SK-N-SH treated with all-trans-retinoic acid at 6 μM for 48 hours (cell line): ENCODE measurements around the gene UBAP1L.
"Not testable (repeated sequence)": the region's sequence is repeated elsewhere in the genome, so short reads cannot be mapped to it uniquely, and the experiment has no call there.

Experiments
- ATAC-seq: fragments of 200-7000 bp; cut with Tn5 transposase; 3 replicates; pipeline ENCODE4 v1.9.1; 2020; ENCODE audit warnings: mild to moderate bottlenecking, moderate library complexity
- ARNTL ChIP-seq: fragments of 450-650 bp; formaldehyde crosslinking; IDR thresholded peaks from 2 replicates; pipeline ENCODE4 v1.5.0; 2020; ENCODE audit warnings: low read depth, mild to moderate bottlenecking, moderate library complexity, borderline replicate concordance
- BACH2 ChIP-seq: fragments of 250-450 bp; sonication (Bioruptor Pico); IDR thresholded peaks from 2 replicates; pipeline ENCODE4 v1.9.0; 2021; ENCODE audit warnings: mild to moderate bottlenecking, borderline replicate concordance
- CSDC2 ChIP-seq: fragments of 250-450 bp; sonication (Bioruptor Pico); IDR thresholded peaks from 2 replicates; pipeline ENCODE4 v1.5.0; 2020; ENCODE audit warnings: mild to moderate bottlenecking, moderate library complexity
- ESRRG ChIP-seq: fragments of 250-450 bp; sonication (Bioruptor Pico); IDR thresholded peaks from 2 replicates; pipeline ENCODE4 v1.6.1; 2021; ENCODE audit warnings: mild to moderate bottlenecking
- GLIS3 ChIP-seq: fragments of 250-450 bp; sonication (Bioruptor Pico); IDR thresholded peaks from 2 replicates; pipeline ENCODE4 v1.5.0; 2020; ENCODE audit warnings: mild to moderate bottlenecking, moderate library complexity
- ISL1 ChIP-seq: fragments of 250-450 bp; sonication (Bioruptor Pico); IDR thresholded peaks from 2 replicates; pipeline ENCODE4 v2.1.2; 2022; ENCODE audit warnings: mild to moderate bottlenecking, moderate library complexity
- PATZ1 ChIP-seq: fragments of 250-450 bp; sonication (Bioruptor Pico); IDR thresholded peaks from 2 replicates; pipeline ENCODE4 v1.8.0; 2020; ENCODE audit warnings: mild to moderate bottlenecking, moderate library complexity, borderline replicate concordance
- POU6F1 ChIP-seq: fragments of 250-450 bp; sonication (Bioruptor Pico); IDR thresholded peaks from 2 replicates; pipeline ENCODE4 v1.8.0; 2021; ENCODE audit warnings: low read depth, mild to moderate bottlenecking, moderate library complexity, borderline replicate concordance
- PPARA ChIP-seq: fragments of 250-450 bp; sonication (Bioruptor Pico); IDR thresholded peaks from 2 replicates; pipeline ENCODE4 v1.5.0; 2020; ENCODE audit warnings: mild to moderate bottlenecking, borderline replicate concordance
- RARB ChIP-seq: fragments of 250-450 bp; sonication (Bioruptor Pico); IDR thresholded peaks from 2 replicates; pipeline ENCODE4 v1.8.0; 2021; ENCODE audit warnings: mild to moderate bottlenecking, moderate library complexity
- SNAI2 ChIP-seq: fragments of 250-450 bp; sonication (Bioruptor Pico); IDR thresholded peaks from 2 replicates; pipeline ENCODE4 v1.5.0; 2020; ENCODE audit warnings: mild to moderate bottlenecking, moderate library complexity
- TCF4 ChIP-seq: fragments of 250-450 bp; sonication (Bioruptor Pico); IDR thresholded peaks from 2 replicates; pipeline ENCODE4 v1.8.0; 2021; ENCODE audit warnings: mild to moderate bottlenecking, moderate library complexity, borderline replicate concordance
- TOX ChIP-seq: fragments of 250-450 bp; sonication (Bioruptor Pico); IDR thresholded peaks from 2 replicates; pipeline ENCODE4 v1.8.0; 2021; ENCODE audit warnings: mild to moderate bottlenecking, moderate library complexity, borderline replicate concordance
- ZC3H10 ChIP-seq: fragments of 250-450 bp; sonication (Bioruptor Pico); IDR thresholded peaks from 2 replicates; pipeline ENCODE4 v1.5.1; 2021; ENCODE audit warnings: mild to moderate bottlenecking, moderate library complexity
- ZFP30 ChIP-seq: fragments of 450-650 bp; formaldehyde crosslinking; IDR thresholded peaks from 2 replicates; pipeline ENCODE4 v1.5.0; 2022; ENCODE audit warnings: mild to moderate bottlenecking, moderate library complexity
- ZNF565 ChIP-seq: fragments of 450-650 bp; formaldehyde crosslinking; conservative IDR thresholded peaks from 2 replicates; pipeline ENCODE4 v1.5.0; 2020; ENCODE audit warnings: low read depth, mild to moderate bottlenecking, moderate library complexity
- ZNF70 ChIP-seq: fragments of 450-650 bp; formaldehyde crosslinking; IDR thresholded peaks from 2 replicates; pipeline ENCODE4 v1.5.0; 2020; ENCODE audit warnings: mild to moderate bottlenecking, moderate library complexity
- ZNF8 ChIP-seq: fragments of 450-650 bp; formaldehyde crosslinking; IDR thresholded peaks from 2 replicates; pipeline ENCODE4 v1.5.0; 2020; ENCODE audit warnings: mild to moderate bottlenecking, moderate library complexity

The UBAP1L gene

GRCh38 chr15:65102912-65103311 is 12.1 kb downstream of the UBAP1L start:
- TF ChIP-seq ARNTL (CRISPR knock-in tag) = no peak
- no peak for TF ChIP-seq ZFP30 (CRISPR knock-in tag)
- TF ChIP-seq BACH2 = no peak
- no peak for TF ChIP-seq SNAI2 (CRISPR knock-in tag)
- TF ChIP-seq ZNF8 (CRISPR knock-in tag) = no peak
- TF ChIP-seq PATZ1 (CRISPR knock-in tag) = no peak
- no peak for TF ChIP-seq ZNF565 (CRISPR knock-in tag)
- no peak for TF ChIP-seq CSDC2 (CRISPR knock-in tag)
- TF ChIP-seq RARB (CRISPR knock-in tag) = no peak
- TF ChIP-seq POU6F1 (CRISPR knock-in tag) = no peak
- TF ChIP-seq TCF4 (CRISPR knock-in tag) = no peak
- no peak for ATAC-seq

- no peak for TF ChIP-seq ZNF8 (CRISPR knock-in tag)
- no peak for TF ChIP-seq ISL1 (CRISPR knock-in tag)
- no peak for TF ChIP-seq ZFP30 (CRISPR knock-in tag)
- no peak for TF ChIP-seq PATZ1 (CRISPR knock-in tag)
- TF ChIP-seq ZNF565 (CRISPR knock-in tag) = no peak
- ATAC-seq = peak; percentile 24; the same call in 2 of the 3 replicates
Observed at GRCh38 chr15:65101891-65102708, 12.9 kb downstream of the UBAP1L start.

- no peak for TF ChIP-seq ZNF70 (CRISPR knock-in tag)
- no peak for TF ChIP-seq PPARA (CRISPR knock-in tag)
- peak; percentile 66 for ATAC-seq
Observed at GRCh38 chr15:65101411-65101890, 13.5 kb downstream of the UBAP1L start.

- TF ChIP-seq ZNF8 (CRISPR knock-in tag) (no peak), ZFP30 (CRISPR knock-in tag) (no peak), TOX (CRISPR knock-in tag) (no peak), PATZ1 (CRISPR knock-in tag) (no peak), SNAI2 (CRISPR knock-in tag) (no peak), ESRRG (no peak), ZC3H10 (CRISPR knock-in tag) (no peak), ZNF565 (CRISPR knock-in tag) (no peak), GLIS3 (no peak), TCF4 (CRISPR knock-in tag) (no peak), RARB (CRISPR knock-in tag) (no peak)
- ATAC-seq = no peak
Observed at GRCh38 chr15:65100442-65100841, 14.6 kb downstream of the UBAP1L start.

- ATAC-seq = not testable (repeated sequence)
Observed at GRCh38 chr15:65099801-65100200, 15.2 kb downstream of the UBAP1L start.
